Measurements from ENCODE around the gene SOS1.
"Not testable (repeated sequence)": the region's sequence is repeated elsewhere in the genome, so short reads cannot be mapped to it uniquely, and the experiment has no call there.

The SOS1 gene

GRCh38 chr2:39099310-39099869 lies 21.5 kb downstream of the SOS1 start:
- DNase-seq: no peak

GRCh38 chr2:39095624-39096023 lies 25.2 kb downstream of the SOS1 start:
- no peak for DNase-seq

- DNase-seq: no peak
Observed at GRCh38 chr2:39094717-39095363, 26.0 kb downstream of the SOS1 start.

GRCh38 chr2:39093218-39093898 lies 27.5 kb downstream of the SOS1 start:
- no peak for DNase-seq

GRCh38 chr2:39091543-39091942 lies 29.3 kb downstream of the SOS1 start:
- no peak for DNase-seq

GRCh38 chr2:39091063-39091462 lies 29.8 kb downstream of the SOS1 start:
- DNase-seq: no peak

- DNase-seq: no peak
Observed at GRCh38 chr2:39080152-39080551, 40.7 kb downstream of the SOS1 start.

GRCh38 chr2:39069890-39070465 lies 50.9 kb downstream of the SOS1 start:
- no peak for DNase-seq

GRCh38 chr2:39069136-39069515 lies 51.7 kb downstream of the SOS1 start:
- no peak for DNase-seq

- DNase-seq: no peak
Observed at GRCh38 chr2:39068299-39069135, 52.3 kb downstream of the SOS1 start.

- DNase-seq: no peak
Observed at GRCh38 chr2:39065616-39066015, 55.2 kb downstream of the SOS1 start.

GRCh38 chr2:39062320-39062719 lies 58.5 kb downstream of the SOS1 start:
- no peak for DNase-seq

GRCh38 chr2:39061280-39061679 lies 59.6 kb downstream of the SOS1 start:
- DNase-seq: no peak

- DNase-seq: peak; percentile 6
Observed at GRCh38 chr2:39059366-39059952, 61.4 kb downstream of the SOS1 start.

GRCh38 chr2:39058101-39058500 lies 62.8 kb downstream of the SOS1 start:
- no peak for DNase-seq

GRCh38 chr2:39052665-39053064 lies 68.2 kb downstream of the SOS1 start:
- not testable (repeated sequence) for DNase-seq

- no peak for DNase-seq
Observed at GRCh38 chr2:39050109-39050508, 70.7 kb downstream of the SOS1 start.

- DNase-seq: no peak
Observed at GRCh38 chr2:39039072-39039471, 81.8 kb downstream of the SOS1 start.

GRCh38 chr2:39033980-39034379 lies 86.9 kb downstream of the SOS1 start:
- DNase-seq: no peak

GRCh38 chr2:39027421-39027820 lies 93.4 kb downstream of the SOS1 start:
- no peak for DNase-seq

- DNase-seq: no peak
Observed at GRCh38 chr2:39024833-39025232, 96.0 kb downstream of the SOS1 start.

- no peak for DNase-seq
Observed at GRCh38 chr2:39023649-39024048, 97.2 kb downstream of the SOS1 start.

All from KG1 (cell line).